ENCODE results near the gene CDH8. TPM values are rescaled to one million over a fixed set of nuclear protein-coding genes. Genes with fewer than 3 reads are reported as not detected.

Gene CDH8
- total RNA-seq, 3 donors from 2014 or later = not detected

DNA sequence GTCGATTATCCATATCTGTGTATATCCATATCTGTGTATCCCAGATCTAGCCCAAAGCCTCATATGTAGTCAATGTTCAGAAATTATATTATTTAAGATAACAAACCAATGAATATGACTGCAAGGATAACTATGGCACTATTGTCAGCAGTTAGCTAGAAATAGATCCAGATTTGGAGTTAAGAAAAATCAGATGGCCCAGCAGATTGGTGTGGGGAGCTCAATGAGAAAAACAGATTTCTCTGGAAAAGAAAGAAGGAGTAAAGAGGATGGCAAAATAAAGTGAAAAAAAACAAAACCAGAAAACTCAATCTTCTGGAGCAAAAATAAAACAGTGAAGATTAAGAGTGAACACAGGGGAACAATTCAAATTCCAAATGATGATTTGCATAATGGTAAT, 10.6 kb upstream of the CDH8 start:
- no peaks in the 10 kb centered on the region for H3K36me3 Mint-ChIP-seq (ENCODE audit: insufficient read depth)
- no peaks in the 10 kb centered on the region for H3K27me3 Mint-ChIP-seq (ENCODE audit: low read depth)
- ATAC-seq (no peak), DNase-seq (no peak)
- no peak overlapping the region for H3K4me3 Mint-ChIP-seq
- H3K9me3 Mint-ChIP-seq = peaks cover 14% of the 10 kb centered on the region
- no peaks in the 10 kb centered on the region for H3K4me1 Mint-ChIP-seq (ENCODE audit: low read depth)

DNA sequence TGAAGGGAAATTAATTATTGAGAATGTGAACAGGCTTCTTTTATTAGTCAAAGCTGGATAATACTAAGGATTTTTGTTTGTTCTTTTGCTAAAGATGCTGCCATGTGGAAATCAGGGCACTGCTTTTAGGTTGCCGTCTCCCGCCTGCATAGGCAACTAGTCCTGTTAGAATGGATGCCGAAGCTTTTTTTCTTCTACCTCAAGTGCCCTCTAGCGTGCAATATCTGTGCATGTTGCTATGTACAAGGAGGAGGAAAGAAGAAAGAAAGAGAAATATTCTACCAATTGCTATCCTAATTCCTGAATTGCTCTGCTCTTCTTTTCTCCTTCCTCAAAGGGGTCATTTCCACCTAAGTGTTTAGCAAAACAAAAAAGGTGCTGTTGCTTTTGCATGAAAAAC, 5.2 kb upstream of the CDH8 start:
- no peak for ATAC-seq
- DNase-seq = no peak
- Mint-ChIP-seq H3K4me3 (no peak overlapping the region), H3K27me3 (ENCODE audit: low read depth) (peaks cover 3% of the 10 kb centered on the region), H3K9me3 (peaks cover 15% of the 10 kb centered on the region), H3K36me3 (ENCODE audit: insufficient read depth) (no peaks in the 10 kb centered on the region), H3K4me1 (ENCODE audit: low read depth) (no peaks in the 10 kb centered on the region)

DNA sequence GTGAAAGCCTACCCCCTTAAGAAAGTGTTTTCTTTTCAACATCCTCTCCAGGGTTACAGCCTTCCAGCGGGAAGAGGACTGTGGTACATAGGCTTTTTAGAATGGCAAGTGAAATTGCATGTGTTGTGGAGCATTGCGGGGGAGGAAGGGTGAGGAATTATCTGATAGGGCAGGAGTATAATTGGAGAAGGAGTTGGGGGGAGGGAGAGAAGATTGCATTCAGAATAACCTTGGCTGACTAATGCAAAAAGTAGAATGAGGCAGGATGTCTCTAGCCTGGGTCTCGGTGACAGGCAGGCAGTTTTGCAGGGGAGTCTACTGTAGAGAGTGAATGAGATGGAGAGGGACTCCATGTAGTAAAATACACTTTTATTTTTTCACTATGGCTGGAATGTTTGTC, 2.4 kb upstream of the CDH8 start:
- Mint-ChIP-seq H3K27me3 (ENCODE audit: low read depth) (peaks cover 20% of the 10 kb centered on the region), H3K9me3 (peaks cover 7% of the 10 kb centered on the region), H3K4me1 (ENCODE audit: low read depth) (no peaks in the 10 kb centered on the region), H3K4me3 (no peak overlapping the region), H3K36me3 (ENCODE audit: insufficient read depth) (no peaks in the 10 kb centered on the region)
- no peak for ATAC-seq
- no peak for DNase-seq

DNA sequence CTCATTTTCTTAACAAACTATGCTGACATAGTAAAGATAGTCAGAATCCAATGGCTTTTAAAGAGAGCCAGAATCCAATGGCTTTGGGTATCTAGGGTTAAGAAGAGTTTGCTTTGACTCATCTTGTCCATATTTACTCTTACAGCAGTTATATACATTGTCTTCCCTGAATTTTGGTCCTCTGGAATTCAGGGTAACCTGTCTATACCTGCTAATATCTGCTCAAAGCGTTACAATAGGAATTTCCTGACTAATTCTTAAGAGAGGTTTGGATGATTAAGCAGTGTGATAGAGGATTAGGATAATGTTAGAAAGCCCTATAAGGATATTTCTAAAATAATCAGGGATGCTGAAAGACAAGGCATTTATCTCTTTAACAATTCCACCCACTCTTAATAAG, 2.0 kb upstream of the CDH8 start:
- no peak for DNase-seq
- peaks cover 20% of the 10 kb centered on the region for H3K27me3 Mint-ChIP-seq (ENCODE audit: low read depth)
- H3K9me3 Mint-ChIP-seq = peaks cover 11% of the 10 kb centered on the region
- no peaks in the 10 kb centered on the region for H3K4me1 Mint-ChIP-seq (ENCODE audit: low read depth)
- no peaks in the 10 kb centered on the region for H3K36me3 Mint-ChIP-seq (ENCODE audit: insufficient read depth)
- H3K4me3 Mint-ChIP-seq = no peak overlapping the region
- no peak for ATAC-seq

DNA sequence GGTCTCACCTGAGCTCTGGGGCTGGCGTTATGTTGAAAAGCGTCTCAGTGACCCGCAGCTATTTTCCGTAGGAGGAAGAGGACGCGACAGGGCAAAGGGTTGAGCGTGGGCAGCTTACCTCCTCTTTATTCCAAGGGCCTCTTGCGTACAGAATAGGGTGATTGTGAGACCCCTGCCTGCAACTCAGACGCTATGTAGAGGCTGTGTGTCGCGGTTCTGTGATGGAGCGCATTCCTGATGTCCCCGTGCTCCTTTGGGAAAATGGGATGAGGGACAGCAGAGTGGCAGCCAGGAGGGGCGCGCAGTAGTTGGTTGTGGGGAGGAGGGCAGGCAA, 531 bp upstream of the CDH8 start:
- Mint-ChIP-seq H3K36me3 (ENCODE audit: insufficient read depth) (no peaks in the 10 kb centered on the region), H3K4me3 (no peak overlapping the region), H3K4me1 (ENCODE audit: low read depth) (no peaks in the 10 kb centered on the region), H3K27me3 (ENCODE audit: low read depth) (peaks cover 20% of the 10 kb centered on the region), H3K9me3 (peaks cover 12% of the 10 kb centered on the region)
- ATAC-seq (no peak), DNase-seq (no peak)

DNA sequence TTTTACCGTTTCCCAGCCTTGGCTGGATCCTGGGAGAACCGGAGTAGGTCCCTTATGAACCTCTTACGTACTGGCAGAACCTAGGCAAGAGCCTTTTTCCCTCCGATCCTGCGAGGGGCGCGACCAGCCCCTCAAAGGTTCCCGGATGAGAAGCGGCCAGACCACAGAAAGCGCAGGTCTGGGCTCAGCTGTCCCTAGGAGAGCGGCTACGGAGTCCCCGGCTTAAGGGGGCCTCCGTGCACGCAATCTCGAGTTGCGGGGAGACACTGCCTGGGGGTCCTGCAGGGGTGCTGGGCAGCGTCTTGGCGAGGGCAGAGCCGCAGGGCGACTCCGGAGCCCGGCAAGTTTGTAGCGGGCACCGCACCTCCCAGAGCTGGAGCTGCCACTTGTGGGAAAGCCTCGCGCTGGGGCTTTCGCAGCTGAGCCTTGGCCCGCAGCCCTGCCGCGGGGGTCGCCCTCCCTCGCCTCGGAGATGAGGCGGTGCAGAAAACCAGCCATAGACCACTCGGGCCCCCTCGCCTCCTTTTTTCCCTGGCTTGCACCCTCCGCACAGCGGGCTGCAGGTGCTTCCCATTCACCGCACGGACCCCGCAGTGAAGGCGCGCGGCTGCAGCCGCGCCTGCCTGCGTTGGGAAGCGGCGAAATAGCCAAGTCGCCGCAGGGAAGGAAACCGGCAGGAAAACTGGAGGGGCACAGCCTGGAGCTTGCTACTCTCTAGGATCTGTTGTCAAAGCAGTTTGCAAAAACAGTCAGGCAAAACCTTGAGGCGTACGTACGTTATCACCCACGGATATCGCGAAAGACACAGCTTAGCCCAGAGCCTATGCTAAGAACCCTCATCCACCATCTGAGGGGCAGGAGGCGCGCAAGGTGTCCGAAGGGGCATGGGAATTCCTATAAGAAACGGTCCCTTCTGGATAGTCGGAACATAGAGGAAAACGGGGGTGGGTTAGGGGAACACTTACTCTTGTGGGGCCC, 834 bp downstream of the CDH8 start:
- Mint-ChIP-seq H3K27me3 (ENCODE audit: low read depth) (peaks cover 20% of the 10 kb centered on the region), H3K4me1 (ENCODE audit: low read depth) (no peaks in the 10 kb centered on the region), H3K9me3 (peaks cover 12% of the 10 kb centered on the region), H3K36me3 (ENCODE audit: insufficient read depth) (no peaks in the 10 kb centered on the region), H3K4me3 (no peak overlapping the region)
- DNase-seq (no peak), ATAC-seq (no peak)

DNA sequence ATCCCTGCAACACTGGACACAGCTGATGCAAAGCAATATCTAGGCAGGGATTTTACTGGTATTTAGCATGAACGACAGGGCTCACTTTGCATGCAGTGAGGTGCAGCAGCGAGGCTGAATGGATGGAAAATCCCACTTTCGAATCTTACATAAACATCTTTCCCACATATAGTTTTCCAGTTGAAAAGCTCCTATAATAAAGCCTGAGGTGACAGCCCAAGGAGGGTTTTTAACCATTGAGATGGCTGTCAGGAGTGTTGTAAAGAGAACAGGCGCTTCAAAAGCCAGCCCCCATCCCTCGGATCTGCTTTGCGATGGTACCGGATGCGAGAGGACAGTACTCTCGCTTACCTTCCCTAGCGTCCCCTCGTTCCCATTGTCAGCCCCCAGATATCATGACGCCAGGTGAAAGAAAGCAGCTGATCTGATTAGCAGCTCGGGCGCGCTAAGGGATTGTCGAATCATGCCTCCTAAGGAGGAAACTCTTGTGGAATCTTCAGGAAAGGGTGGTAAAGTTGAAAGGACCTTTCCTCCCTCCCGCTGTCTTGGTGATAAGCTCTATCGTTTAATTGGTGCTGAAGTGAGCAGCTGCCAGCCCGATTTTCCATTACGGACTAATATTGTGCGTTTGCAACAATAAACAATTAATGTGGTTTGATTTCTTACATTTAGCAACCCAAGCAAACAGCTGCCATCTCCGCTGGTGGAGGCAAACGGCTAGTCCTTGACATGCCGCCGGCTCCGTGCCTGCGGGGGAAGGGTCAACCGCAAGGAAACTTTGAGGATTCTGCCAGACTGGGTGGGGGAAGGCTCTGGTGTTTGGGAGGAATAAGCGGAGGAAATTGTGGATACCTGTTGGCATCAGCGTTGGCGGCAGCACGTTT, 1.8 kb downstream of the CDH8 start:
- ATAC-seq = no peak
- peaks cover 12% of the 10 kb centered on the region for H3K9me3 Mint-ChIP-seq
- H3K27me3 Mint-ChIP-seq (ENCODE audit: low read depth) = peaks cover 20% of the 10 kb centered on the region
- H3K4me3 Mint-ChIP-seq = no peak overlapping the region
- DNase-seq = no peak
- H3K4me1 Mint-ChIP-seq (ENCODE audit: low read depth) = no peaks in the 10 kb centered on the region
- H3K36me3 Mint-ChIP-seq (ENCODE audit: insufficient read depth) = no peaks in the 10 kb centered on the region

DNA sequence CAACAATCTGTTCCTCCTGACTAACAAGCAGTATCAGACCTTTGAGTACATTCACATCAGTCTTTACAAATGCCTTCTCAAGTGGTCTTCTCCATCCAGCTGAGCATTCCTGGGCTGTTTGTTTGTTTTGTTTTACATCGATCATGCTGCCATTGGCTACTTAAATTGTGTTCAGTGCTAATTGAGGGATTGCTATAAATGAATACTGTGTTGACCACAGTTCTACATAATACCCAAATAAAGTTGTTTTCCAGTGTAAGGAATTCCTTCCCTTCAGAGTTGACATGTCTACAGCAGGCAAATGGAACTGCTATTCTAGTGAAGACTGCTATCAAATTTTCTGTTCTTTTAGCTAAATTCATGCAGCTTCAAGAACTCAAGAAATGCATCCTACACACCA, 3.2 kb downstream of the CDH8 start:
- ATAC-seq (no peak), DNase-seq (no peak)
- Mint-ChIP-seq H3K36me3 (ENCODE audit: insufficient read depth) (no peaks in the 10 kb centered on the region), H3K4me3 (no peak overlapping the region), H3K4me1 (ENCODE audit: low read depth) (no peaks in the 10 kb centered on the region), H3K27me3 (ENCODE audit: low read depth) (peaks cover 20% of the 10 kb centered on the region), H3K9me3 (peaks cover 6% of the 10 kb centered on the region)

DNA sequence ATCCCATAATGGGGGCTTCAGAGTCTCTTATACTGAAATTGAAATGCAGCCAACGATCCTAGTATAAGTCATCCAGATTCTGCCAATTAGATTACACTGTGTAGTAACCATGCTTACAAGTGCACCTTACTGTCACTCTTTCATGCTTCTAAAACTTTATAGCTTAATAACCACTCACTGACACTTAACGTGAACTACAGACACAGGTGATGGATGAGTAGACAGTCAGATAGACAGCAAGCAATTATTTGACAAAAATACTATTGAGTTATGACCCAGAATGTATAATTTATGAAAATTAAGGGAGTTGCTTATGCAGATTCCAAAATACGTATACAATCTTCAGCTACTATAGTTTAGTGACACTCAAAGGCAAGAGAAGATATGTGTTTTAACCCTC, 6.3 kb downstream of the CDH8 start:
- Mint-ChIP-seq H3K9me3 (peaks cover 11% of the 10 kb centered on the region), H3K36me3 (ENCODE audit: insufficient read depth) (no peaks in the 10 kb centered on the region), H3K4me1 (ENCODE audit: low read depth) (no peaks in the 10 kb centered on the region), H3K27me3 (ENCODE audit: low read depth) (peaks cover 9% of the 10 kb centered on the region), H3K4me3 (no peak overlapping the region)
- DNase-seq = no peak
- no peak for ATAC-seq

DNA sequence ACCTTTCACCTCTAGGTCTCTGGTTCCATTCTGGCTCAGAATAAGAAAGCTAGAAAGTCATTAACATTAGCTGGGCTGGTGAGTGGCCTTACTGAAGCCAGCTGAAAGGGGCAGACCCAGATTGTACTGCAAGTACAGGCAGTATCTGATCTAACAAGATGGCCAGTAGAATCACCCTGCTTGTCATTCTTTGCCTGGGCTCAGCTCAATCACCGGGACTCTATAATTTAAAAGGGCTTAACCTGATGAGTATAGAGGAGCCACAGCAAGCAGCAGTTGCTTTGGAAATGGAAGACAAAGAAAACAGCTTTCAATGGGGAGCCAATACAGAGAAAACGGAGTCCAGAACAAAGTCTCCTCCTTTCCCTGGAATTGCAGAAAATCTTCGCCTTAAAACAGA, 13.6 kb downstream of the CDH8 start:
- H3K4me1 Mint-ChIP-seq (ENCODE audit: low read depth) = no peaks in the 10 kb centered on the region
- H3K9me3 Mint-ChIP-seq = peaks cover 23% of the 10 kb centered on the region
- ATAC-seq = no peak
- no peaks in the 10 kb centered on the region for H3K27me3 Mint-ChIP-seq (ENCODE audit: low read depth)
- DNase-seq = no peak
- H3K36me3 Mint-ChIP-seq (ENCODE audit: insufficient read depth) = no peaks in the 10 kb centered on the region
- H3K4me3 Mint-ChIP-seq = no peak overlapping the region

DNA sequence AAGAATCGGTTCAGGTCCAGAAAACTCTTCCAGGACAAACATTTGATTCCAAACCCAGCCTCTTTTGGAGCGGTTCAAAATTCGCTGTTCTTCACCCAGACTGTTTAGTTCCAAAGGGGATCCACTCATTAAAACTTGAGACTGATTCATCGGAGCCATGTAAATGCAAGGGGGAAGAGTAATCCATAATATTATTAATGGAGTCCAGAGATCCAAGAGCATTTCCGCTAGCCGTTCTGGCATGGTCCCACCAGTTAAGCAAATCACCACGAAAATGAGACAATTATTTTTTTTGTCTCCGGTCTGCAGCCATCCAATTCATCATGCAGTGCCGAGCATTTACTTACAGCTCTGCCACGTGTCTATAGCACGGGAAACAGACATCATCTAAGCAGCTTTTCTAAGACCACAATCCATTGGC, 15.1 kb downstream of the CDH8 start:
- Mint-ChIP-seq H3K27me3 (ENCODE audit: low read depth) (no peaks in the 10 kb centered on the region), H3K4me1 (ENCODE audit: low read depth) (no peaks in the 10 kb centered on the region), H3K9me3 (peaks cover 21% of the 10 kb centered on the region), H3K36me3 (ENCODE audit: insufficient read depth) (no peaks in the 10 kb centered on the region), H3K4me3 (no peak overlapping the region)
- DNase-seq (no peak), ATAC-seq (no peak)

DNA sequence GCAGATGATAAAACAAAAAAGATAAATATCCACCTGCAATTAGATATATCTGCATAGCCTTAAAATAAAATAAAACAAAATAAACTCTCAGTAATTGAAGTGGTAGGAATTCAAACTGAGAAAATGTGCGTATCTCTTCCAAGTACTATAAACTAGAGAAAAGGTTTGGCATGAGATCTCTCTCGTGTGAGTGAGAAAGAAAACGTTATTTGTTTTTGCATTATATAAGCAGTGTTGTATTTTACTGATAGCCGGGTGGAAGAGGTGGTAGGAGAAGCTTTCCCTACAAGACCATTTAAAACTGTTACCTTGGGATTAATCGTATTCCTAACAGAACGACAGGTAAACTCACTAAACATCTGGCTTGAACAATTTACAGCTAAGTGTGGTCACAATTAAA, 15.6 kb downstream of the CDH8 start:
- H3K36me3 Mint-ChIP-seq (ENCODE audit: insufficient read depth) = no peaks in the 10 kb centered on the region
- ATAC-seq (no peak), DNase-seq (no peak)
- no peaks in the 10 kb centered on the region for H3K4me1 Mint-ChIP-seq (ENCODE audit: low read depth)
- H3K4me3 Mint-ChIP-seq = no peak overlapping the region
- no peaks in the 10 kb centered on the region for H3K27me3 Mint-ChIP-seq (ENCODE audit: low read depth)
- peaks cover 21% of the 10 kb centered on the region for H3K9me3 Mint-ChIP-seq

DNA sequence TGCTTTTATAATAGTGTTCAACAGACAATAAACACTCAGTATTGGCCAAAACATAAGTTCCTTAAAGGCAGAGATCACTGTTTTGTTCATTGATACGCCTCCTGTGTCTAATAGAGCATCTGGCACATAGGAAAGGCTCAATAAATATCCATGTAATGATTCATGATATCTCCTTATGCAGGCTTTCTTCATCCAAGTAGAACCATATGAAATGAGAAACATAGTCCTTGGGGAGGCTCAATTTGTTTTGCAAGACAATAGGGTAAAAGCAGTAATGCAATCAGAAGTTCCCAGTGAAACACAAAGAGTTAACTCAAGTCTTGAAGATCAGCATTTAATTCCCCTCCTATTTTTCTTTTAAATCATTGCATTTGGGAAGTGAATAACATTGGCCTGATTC, 16.4 kb downstream of the CDH8 start:
- DNase-seq (no peak), ATAC-seq (no peak)
- Mint-ChIP-seq H3K36me3 (ENCODE audit: insufficient read depth) (no peaks in the 10 kb centered on the region), H3K27me3 (ENCODE audit: low read depth) (no peaks in the 10 kb centered on the region), H3K9me3 (peaks cover 23% of the 10 kb centered on the region), H3K4me3 (no peak overlapping the region), H3K4me1 (ENCODE audit: low read depth) (no peaks in the 10 kb centered on the region)

DNA sequence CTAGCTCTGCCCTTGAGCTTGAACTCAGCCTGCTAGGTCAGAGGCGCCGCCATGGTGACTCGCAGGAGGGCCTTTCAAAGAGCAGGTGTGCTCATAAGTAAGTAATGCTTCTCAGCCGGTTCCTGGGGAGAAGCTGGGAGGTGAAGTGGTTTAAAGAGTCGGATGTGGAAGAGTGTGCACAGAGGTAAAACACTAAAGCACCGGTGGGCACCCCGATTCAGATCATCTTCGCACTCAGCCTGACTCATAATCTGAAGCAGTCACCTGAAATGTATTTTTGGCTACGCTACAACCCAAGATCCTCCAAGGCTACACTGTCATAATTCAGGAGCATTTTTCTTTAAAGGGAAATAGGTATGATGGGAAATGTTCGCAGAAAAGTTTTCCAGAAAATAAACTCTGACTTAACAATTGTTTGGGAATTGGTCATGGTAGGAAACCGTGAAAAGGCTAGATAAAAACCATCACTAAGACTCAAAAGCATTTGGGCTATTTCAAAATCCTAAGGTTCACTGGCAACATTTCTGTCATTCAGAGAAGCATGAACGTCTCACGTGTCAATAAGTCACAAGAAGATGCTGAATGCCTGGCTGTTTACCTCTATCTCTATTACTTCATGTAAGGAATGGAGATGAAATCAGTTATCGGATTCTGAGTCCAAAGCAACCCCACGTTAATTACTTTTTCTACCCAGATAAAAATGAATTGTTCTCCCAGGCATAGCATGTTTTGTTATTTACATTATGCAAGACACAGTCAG, 17.8 kb downstream of the CDH8 start:
- no peaks in the 10 kb centered on the region for H3K27me3 Mint-ChIP-seq (ENCODE audit: low read depth)
- ATAC-seq = no peak

More for the DNA sequence above, 17.8 kb downstream of the CDH8 start:
- Mint-ChIP-seq H3K9me3 (peaks cover 27% of the 10 kb centered on the region), H3K4me1 (ENCODE audit: low read depth) (no peaks in the 10 kb centered on the region), H3K4me3 (no peak overlapping the region), H3K36me3 (ENCODE audit: insufficient read depth) (no peaks in the 10 kb centered on the region)
- DNase-seq = no peak
